NCI-H774 (cell line): ENCODE results near the gene SLC39A11.
A peak's percentile ranks its signal among the peaks of the same experiment; 100 is the strongest.

Source experiments
- DNase-seq: peaks from one replicate; lab custom pipeline; 2025; lab: John Stamatoyannopoulos, UW

Gene SLC39A11

DNA sequence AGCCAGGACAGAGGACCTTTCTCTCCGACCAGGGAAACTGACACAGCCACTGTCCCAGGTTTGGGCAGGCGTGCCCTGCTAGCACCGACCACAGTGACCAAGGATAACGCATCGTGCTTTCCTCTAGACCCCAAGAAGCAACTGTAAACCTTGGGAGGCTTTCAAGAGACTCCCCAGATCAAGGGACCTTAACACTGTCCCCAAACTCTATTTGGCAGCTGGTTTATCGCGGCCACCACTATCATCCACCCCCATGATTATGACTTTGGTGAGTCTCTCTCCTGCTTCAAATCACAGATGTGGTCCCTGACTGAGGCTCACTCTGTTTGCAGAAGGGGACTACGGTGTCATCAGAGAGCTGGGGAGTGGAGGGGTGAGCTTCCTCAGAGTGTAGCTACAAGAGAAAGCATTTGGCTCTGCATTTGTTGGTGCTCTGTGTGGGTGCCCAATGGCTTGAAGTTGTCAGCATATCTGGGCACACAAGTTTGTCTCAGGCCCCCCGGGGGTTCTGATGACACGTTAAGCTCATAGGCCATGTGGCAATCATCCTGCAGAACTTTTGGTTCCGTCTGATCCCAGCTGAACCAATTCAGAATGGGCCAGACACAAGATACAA is 408.0 kb downstream of the SLC39A11 start:
- no peak for DNase-seq

DNA sequence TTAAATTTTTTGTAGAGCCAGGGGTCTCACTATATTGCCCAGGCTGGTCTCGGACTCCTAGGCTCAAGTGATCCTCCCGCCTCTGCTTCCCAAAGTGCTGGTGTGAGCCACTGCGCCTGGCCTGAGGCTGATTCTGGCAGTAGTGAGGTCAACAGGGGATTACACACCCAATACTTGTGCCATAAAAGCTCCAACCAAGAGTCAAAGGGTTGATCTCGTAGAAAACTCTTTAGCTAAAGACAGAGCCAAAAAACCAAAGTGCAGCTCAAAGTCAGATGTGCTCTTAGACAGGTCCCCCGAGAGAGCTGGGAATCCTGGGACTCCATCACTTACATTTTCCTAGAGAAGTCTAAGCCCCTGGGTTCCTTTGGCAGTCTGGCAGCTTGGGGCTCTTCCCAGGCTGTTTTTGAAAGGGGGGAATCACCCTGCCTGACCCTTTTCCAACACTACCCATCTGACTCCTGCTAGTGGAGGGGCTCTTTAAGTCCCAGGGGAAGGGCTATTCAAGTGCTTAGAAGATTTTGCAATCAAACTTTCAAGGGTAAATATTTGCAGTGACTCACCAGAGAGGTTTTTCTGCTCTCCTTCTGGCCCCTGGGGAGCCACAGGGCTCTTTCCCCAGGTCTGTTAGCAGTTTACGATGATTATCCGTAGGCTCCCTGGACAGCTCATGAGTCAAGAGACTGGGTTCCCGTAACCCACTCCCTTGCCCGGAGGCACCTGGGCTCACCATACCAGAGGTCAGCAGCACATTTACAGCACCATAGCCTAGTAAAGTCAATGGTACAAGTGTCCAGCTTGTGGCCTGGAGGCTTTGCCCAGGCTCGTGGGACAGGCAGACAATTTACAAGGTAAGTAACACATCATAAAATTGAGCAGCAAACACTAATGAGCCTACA is 408.7 kb downstream of the SLC39A11 start:
- no peak for DNase-seq

DNA sequence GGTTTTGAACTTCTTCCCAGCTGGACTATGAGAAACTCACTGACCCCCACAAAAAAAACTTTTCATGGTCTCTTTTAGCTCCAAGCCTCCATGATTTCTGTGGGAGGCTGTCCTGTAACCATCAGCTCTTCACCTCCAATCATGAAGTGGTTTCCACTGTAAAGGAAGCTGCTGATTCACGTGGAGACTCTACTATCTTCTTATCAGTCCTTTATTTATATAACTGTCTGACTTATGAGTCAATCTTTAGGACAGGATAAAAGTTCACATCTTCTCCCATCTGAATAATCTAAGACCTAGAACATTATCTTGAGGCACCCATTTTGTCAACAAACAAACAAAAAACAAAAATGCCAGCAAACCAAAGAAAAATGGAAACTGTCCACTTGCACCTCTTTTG is 409.9 kb downstream of the SLC39A11 start:
- DNase-seq = no peak

DNA sequence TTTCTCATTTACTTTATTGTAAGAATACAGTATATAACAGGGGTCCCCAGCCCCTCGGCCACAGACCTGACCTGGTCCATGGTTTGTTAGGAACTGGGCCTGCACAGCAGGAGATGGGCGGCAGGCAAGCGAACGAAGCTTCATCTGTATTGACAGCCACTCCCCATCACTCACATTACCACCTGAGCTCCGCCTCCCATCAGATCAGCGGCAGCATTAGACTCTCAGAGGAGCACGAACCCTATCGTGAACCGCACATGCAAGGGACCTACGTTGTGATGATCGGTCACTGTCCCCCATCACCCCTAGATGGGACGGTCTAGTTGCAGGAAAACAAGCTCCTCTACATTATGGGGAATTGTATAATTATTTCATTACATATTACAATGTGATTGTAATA is 410.6 kb downstream of the SLC39A11 start:
- no peak for DNase-seq

DNA sequence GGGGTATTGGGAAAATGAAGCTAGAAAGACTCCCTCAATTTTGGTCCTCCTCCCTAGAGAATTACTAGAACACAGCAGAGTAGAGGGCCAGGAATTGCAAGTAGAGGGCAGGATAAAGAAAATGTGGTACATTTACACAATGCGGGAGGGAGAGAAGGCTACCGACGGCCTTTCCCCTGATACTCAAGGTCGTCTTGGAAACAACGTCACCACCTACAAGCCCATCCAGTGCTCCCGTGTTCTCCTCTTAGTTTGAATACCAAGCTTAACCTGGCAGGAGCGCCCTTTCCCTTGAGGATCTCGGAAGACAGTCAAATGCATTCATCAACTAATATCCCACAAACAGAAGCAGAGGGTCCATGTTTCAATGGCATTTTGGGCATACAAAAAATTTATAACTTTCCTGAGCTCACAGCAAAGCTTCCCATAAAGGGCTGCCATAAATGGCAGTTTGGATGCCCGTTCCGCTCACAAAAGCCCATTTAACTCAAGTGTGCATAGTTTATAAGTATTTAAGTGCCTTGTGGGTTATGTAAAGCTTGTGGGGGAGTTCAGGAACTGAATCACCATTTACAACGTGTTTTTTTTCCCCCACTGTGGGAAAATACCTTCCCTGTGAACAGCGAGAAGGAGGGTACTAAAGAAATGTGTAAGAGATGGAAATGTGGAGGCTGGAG is 414.6 kb downstream of the SLC39A11 start:
- DNase-seq = no peak

DNA sequence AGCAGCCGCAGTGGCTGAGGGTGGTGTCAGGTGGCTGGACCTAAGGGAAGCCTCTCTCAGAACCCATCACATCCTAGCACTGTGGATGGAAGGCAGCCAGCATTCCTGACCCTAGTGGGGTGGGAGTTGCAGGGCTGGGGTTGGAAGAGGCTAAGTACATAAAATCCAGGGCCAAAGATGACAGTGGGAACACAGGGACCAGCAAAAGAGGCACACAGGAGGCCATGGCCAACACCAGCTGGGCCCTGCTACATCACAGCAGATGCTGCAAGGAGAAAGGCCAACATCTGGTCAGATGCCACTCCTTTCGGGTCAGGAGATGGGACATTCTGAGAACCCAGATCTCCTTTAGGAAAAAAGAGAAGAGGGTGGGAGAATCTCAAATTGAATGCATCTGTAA is 415.4 kb downstream of the SLC39A11 start:
- no peak for DNase-seq

DNA sequence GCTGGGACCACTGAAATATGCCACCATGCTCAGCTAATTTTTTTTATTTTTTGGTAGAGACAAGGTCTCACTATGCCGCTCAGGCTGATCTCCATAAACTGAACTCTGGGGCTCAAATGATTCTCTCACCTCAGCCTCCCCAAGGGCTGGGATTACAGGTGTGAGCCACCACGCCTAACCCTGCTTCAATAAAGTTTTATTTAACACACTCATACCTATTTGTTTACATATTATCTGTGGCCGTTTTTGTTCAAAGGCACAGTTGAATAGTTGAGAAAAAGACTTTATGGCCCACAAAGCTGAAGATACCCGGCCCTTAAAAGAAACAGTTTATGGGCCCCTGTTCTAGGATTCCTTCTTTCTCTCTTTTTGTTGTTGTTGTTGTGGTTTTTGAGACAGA is 419.8 kb downstream of the SLC39A11 start:
- DNase-seq = no peak

DNA sequence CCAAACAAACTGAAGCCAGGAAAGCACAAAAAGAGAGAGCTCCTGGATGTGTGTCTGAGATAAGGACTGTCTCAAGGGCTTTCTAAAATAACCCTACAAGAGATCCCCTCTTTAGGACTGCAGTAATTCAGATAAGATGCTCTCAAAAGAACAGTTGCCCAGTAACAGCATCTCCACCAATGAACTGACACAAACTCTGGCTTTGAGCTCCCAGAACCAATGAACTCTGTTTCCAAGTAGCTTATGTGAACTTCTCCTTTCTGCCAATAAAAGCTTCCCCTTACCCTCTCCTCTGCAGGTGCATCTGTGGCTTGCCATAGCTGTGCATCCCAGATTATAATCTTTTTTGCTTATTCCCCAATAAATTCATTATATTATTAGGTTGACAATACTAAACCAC is 421.5 kb downstream of the SLC39A11 start:
- no peak for DNase-seq

DNA sequence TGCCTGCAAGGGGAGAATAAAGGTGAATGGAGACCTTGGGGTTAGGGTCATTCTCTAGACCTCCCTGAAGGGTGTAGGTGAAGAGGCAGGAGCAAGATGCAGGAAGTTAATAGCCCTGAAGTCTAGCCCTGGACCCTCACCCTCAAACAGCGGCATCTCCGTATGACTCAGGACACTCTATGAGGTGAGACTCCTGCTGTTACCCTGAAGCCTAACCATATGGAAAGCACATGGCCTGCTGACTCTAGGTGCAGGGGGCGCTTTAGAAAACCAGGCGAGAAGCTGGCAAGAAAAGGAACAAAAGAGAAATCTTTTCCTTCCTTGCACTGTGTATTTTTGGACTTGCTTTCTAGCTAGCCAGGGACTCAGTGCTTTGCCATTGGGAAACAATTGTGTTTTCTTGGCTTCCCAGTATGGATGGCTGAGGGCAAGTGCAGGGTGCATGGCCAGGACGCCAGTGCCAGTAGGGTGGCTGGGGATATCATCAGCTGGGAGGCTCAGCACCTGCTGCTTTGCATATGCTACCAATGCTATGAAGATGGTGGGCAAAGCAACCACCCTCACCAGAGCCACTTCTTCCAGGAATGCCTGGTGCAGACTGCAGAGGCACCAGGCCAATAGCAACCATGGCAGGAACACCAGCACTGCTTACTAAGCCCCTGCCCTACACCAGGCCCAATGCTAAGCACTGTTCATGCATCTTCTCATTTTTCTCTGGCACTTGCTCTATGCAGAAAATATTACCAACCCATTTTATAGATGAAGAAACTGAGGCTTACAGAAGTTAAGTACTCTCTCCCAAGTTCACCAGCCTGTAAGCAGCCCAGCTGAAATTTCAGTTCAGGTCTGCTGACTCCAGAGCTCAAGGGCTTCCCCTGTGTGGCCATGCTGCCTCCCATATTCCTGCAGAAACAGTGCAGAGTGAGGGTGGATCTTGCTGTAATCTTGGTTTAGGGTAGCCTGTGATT is 425.1 kb downstream of the SLC39A11 start:
- DNase-seq = no peak

DNA sequence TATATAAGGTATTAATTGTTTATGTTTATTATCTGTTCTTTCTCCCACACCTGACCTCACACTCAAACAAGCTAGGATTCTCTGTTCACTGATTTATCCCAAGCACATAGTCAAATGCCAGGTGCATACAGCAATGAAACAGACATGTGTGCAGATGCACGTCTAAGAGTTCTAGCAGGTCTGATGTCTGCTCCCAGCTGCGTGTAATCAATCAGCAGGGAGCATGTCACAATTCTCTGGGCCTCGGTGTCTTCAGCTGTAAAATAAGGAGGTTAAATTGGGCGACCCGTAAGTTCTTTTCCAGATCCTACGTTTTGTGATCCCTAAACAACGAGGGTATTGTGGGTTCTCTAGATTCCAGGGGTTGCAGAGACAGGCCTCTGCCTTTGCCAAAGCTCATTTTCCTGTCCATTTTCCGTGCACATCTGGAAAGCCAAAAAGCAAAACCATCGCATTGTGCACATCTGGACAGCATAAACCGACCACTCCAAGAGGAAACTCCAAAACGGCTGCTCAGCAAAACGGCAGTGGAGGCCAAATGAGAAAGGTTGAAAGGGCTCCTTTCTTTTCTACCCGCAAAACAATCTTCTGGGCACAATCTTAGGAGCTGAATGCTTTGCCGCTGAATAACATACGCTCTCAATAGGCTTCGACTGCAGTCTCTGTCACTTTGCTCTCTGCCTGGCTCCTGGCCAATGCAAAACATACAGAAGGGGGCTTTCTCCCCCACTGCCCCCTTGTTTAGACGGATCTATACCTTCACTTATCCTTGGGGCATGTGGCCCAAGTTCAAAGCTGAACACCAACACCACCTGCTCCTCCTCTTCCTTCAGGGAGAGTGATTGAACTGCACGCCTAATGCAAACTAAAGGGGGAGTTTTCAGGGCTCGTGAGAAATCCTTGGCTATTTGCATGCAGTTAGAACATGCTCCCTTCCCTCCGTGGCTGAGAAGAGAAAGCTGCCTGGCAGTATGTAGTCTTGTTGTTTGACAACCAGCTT is 426.3 kb downstream of the SLC39A11 start:
- peak; percentile 22 for DNase-seq

DNA sequence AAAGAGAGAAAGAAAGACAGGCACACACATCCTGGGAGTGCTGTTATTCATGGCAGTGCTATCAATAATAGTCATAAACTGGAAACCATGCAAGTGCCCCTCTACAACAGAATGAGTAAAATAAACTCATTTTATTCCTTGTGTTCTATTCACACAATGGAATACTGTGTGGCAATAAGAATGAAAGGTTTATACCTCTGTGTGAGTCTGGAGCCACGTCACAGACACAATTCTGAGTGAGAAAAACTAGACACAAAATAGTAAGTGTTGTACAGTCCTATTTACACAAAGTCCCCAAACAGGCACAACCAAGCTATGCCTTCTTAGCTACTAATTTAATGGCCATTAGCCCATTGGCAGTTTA is 429.7 kb downstream of the SLC39A11 start:
- DNase-seq = no peak

DNA sequence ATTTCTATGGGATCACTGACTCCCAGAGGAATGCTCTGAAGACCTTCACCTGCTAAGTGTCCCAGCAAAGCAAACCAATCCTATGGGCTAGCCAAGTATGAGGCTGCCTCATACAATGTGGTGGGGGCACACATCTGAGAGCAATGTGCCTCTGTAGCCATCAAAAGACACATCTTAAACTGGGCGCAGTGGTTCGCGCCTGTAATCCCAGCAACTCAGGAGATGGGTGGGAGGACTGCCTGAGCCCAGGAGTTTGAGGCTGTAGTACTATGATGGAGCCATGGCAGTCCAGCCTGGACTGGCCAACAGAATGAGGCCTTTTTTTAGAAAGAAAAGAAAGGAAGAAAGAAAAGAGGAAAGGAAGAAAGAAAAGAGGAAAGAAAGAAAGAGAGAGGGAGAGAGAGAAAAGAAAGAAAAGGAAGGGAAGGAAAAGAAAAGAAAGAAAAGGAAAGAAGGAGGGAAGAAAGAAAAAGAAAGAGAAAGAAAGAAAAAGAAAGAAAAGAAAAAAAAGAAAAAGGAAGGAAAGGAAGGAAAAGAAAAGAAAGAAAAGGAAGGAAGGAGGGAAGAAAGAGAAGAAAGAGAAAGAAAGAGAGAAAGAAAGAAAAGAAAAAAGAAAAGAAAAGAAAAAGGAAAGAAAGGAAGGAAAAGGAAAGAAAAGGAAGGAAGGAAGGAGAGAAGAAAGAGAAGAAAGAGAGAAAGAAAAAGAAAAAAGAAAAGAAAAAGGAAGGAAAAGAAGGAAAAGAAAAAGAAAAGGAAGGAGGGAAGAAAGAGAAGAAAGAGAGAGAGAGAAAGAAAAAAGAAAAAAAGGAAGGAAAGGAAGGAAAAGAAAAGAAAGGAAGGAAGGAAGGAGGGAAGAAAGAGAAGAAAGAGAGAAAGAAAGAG is 430.3 kb downstream of the SLC39A11 start:
- no peak for DNase-seq

DNA sequence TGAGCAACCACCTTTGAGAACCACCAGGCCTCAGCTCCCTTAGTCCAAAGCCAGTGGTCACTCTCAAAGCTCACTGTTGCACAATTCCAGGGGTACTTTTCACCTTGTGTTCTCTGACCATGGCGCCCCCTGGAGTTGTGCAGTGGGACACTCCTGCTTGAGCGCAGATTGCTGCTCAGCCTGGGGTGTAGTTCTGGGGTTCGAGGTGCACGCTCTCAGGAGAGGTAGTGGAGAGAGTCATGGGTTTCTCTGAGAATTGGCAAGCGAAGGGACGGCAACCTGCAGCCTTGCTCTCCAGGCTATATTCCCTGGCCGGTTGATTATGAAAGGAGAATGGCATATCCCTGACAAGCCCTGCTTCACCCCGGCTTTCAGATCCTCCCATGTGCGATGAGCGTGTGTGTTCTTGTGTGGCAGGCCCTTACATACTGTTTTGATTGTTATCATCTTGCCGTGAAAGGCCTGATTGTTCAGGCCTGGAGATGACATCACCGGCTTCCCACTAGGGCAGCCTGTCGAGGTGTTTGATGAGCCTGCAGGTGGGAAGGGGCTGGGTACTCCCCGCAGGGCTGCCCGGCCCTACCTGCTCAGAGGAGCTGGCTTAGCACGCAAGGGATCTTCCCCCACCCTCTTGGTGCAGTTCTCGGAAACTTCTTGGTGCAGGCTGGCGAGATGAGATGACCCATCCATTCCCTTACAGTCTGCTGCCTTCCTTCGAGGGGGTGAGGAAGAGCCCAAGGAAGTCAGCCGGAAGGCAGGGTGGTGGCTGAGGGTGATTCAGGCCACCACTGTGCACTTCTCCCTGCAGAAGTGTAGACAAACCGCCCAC is 431.2 kb downstream of the SLC39A11 start:
- peak; percentile 14 for DNase-seq

DNA sequence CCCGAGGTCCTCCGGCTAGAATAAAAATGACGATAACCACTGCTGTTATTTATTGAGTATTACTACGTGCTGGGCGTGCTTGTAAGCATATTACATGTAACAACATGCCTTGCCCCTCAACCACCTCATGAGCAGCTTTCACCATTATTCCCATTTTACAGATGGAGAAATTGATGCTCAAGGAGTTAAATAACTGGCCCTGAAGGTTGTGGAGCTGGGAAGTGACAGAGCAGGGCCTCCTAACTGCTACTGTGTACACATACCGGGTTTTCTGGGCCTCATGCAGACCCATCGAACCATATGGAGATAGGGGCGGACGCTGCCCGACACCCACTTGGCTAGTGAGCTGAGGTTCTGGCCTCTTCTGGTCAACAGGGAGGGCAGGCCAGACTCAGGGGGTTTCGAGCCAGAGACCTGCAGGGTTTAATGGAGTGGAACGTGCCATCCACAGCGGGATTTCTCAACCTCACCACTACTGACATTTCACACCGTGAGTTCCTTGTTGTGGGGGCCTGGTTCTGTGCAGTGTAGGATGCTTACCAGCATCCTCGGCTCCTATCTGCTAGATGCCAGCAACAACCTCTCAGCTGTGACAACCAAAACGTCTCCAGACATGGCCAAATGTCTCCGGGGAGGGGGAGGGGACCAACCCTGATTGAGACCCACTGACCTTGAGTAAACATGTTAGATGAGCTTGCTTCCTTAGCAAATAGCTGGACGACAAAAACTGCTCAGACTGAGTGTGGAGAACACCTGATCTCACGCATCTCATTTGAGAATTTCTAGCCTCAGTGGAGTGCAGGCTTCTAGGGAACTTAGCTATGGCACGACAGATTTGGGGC is 432.0 kb downstream of the SLC39A11 start:
- DNase-seq = no peak

DNA sequence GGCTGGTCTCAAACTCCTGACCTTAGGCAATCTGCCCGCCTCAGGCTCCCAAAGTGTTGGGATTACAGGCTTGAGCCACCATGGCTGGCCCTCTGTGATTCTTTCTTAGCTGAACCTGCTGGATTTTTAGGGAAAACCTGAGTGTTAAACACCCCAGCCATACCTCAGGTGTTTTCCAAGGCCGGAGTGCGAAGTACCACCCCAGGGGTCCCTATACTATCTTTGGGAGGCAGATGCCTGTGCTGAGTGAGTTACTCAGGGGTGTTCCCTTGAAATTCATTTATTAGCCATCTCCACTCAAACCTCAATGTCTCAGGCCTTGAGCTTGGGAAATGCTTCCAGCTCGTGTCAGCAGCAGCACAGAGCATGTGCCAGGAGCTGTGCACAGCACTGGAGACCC is 432.7 kb downstream of the SLC39A11 start:
- DNase-seq = no peak

DNA sequence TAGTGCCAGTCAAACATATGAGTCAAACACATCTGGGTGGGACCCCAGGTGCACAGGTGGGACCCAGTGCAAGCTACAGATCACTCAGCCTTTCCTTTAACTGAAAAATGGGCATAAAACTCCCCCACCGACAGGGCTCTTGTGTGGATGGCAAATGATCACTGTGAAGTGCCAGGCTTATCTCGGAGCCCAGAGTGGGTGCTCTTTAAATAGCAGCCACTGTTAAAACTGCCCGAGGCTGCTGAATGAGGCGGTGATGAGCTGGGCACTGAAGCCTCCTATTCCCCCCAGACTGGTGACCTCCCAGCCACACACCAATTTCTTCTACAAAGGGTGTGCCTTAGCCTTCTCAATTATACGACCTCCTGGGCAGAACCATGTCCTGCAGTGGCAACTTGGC is 433.8 kb downstream of the SLC39A11 start:
- no peak for DNase-seq

DNA sequence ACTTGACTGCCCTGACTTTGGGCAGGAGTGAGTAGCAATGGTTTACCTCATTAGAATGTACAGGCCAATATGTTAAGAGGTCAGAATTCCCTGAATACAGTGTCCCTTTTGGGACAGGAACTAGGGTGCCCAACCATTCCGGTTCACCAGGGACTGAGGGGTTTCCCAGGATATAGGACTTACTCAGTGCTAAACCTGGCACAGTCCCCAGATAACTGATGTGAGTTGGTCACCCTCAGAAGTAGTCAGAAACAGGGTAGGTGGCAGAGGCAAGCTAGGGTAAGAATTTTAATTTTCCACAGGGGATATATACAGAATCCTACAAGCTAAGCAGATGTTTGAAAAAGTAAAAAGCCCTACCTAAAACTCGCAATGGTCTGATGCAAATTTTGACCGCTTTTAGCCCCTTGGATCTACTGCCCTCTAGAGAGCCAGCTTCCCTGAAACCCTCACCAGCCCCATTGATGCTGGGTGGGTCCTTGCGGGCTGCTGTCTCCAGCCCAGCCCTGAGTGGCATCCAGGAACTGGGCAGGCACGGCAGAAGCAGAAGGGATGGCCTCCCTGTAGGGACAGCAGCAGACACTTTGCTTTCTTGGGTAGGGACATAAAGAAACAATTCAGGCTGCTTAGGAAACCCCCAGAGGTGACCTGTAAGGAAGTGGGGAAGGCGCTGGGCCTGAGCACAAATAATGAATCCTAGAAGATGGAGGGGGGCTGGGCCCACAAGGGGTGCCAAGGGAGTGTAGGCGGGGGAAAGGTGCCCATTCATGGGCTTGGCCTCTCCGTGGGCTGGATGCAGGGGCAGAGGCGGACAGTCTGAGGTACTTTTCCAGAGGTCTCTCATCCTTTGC is 434.8 kb downstream of the SLC39A11 start:
- DNase-seq = no peak
